BLaER1 (cell line): ENCODE data around the gene GCLC.

ENCODE experiments used
- H3K27ac ChIP-seq: shearing (Covaris generic); formaldehyde crosslinking; 2 replicates; pipeline ENCODE4 v1.8.1; 2022
- H3K27me3 ChIP-seq: shearing (Covaris generic); formaldehyde crosslinking; 2 replicates; pipeline ENCODE4 v1.8.1; 2022
- H3K36me3 ChIP-seq: shearing (Covaris generic); formaldehyde crosslinking; 2 replicates; pipeline ENCODE4 v1.8.1; 2022
- H3K4me1 ChIP-seq: shearing (Covaris generic); formaldehyde crosslinking; 2 replicates; pipeline ENCODE4 v1.8.1; 2022
- H3K4me2 ChIP-seq: shearing (Covaris generic); formaldehyde crosslinking; 2 replicates; pipeline ENCODE4 v1.8.1; 2022
- H3K4me3 ChIP-seq: shearing (Covaris generic); formaldehyde crosslinking; 2 replicates; pipeline ENCODE4 v1.8.1; 2022
- H3K9ac ChIP-seq: shearing (Covaris generic); formaldehyde crosslinking; 2 replicates; pipeline ENCODE4 v1.8.1; 2022
- H3K9me3 ChIP-seq: shearing (Covaris generic); formaldehyde crosslinking; 2 replicates; pipeline ENCODE4 v1.8.1; 2022
- H4K20me1 ChIP-seq: shearing (Covaris generic); formaldehyde crosslinking; 2 replicates; pipeline ENCODE4 v1.8.1; 2022
- Cebpa-rat ChIP-seq: shearing (Covaris generic); IDR thresholded peaks from 2 replicates; pipeline ENCODE4 v1.8.1; 2022

The GCLC gene

GRCh38 chr6:53543359-53544216 lies 1.3 kb downstream of the GCLC start:
- Histone ChIP-seq H3K4me1 (peaks cover 33% of the 10 kb centered on the region), H4K20me1 (peaks cover 45% of the 10 kb centered on the region)

DNA sequence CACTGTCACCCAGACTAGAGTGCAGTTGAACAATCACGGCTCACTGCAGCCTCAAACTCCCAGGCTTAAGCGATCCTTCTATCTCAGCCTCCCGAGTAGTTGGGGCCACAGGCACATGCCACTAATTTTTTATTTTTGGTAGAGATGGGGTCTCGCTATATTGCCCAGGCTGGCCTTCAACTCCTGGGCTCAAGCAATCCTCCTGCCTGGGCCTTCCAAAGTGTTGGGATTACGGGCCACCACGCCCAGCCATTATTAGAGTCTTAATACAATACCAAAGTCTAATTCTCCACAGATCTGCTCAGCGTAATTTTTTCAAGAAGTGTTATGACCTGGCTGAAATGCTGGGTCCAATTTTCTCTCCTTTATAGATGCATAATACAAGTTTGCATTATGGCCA lies 3.0 kb downstream of the GCLC start:
- Histone ChIP-seq H3K9me3 (no peaks in the 10 kb centered on the region), H3K4me1 (peaks cover 23% of the 10 kb centered on the region), H3K36me3 (peaks cover 26% of the 10 kb centered on the region), H3K9ac (no peak overlapping the region), H3K4me3 (no peak overlapping the region), H4K20me1 (peaks cover 58% of the 10 kb centered on the region), H3K27ac (no peak overlapping the region), H3K27me3 (no peaks in the 10 kb centered on the region), H3K4me2 (peak overlapping the region; percentile 94)
- no peak for TF ChIP-seq Cebpa-rat

More at GRCh38 chr6:53543359-53544216, 1.3 kb downstream of the GCLC start:
- Histone ChIP-seq H3K4me2 (peak overlapping the region; percentile 94), H3K4me3 (peak overlapping the region; percentile 84), H3K9me3 (no peaks in the 10 kb centered on the region), H3K27ac (peak overlapping the region; percentile 83), H3K36me3 (peaks cover 21% of the 10 kb centered on the region), H3K9ac (peak overlapping the region; percentile 91), H3K27me3 (no peaks in the 10 kb centered on the region)
- no peak for TF ChIP-seq Cebpa-rat

GRCh38 chr6:53540129-53540692 lies 4.7 kb downstream of the GCLC start:
- Histone ChIP-seq H3K27me3 (no peaks in the 10 kb centered on the region), H4K20me1 (peaks cover 62% of the 10 kb centered on the region), H3K4me1 (peaks cover 20% of the 10 kb centered on the region), H3K4me3 (no peak overlapping the region), H3K27ac (no peak overlapping the region), H3K4me2 (no peak overlapping the region), H3K36me3 (peaks cover 31% of the 10 kb centered on the region), H3K9me3 (peaks cover 4% of the 10 kb centered on the region; the same call in 1 of the 2 replicates), H3K9ac (no peak overlapping the region)
- no peak for TF ChIP-seq Cebpa-rat

GRCh38 chr6:53539561-53539960 lies 5.3 kb downstream of the GCLC start:
- TF ChIP-seq Cebpa-rat = no peak
- no peak overlapping the region for H3K9ac ChIP-seq

DNA sequence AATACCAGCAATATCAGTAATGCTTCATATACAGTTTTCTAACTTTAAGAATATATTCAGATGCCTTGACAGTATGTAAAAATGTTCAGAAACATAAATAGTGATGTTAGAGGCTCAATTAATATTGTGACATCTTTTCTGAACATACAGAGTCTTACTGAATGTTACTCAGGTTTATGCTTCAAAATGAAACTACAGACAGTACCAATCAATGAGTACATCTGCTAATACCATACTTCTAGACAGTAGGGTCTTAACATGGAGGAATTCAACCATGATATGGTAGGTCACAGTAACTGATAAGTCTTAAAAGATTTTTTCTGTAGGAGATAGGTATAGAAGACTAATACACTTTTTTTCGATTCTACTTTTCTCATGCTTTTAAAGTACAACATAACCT lies 8.3 kb downstream of the GCLC start:
- Histone ChIP-seq H4K20me1 (peaks cover 71% of the 10 kb centered on the region), H3K4me2 (no peak overlapping the region)

More at GRCh38 chr6:53539561-53539960, 5.3 kb downstream of the GCLC start:
- Histone ChIP-seq H3K27ac (no peak overlapping the region), H3K36me3 (peaks cover 34% of the 10 kb centered on the region), H3K4me3 (no peak overlapping the region), H3K9me3 (peaks cover 8% of the 10 kb centered on the region; the same call in 1 of the 2 replicates), H4K20me1 (peaks cover 69% of the 10 kb centered on the region), H3K27me3 (no peaks in the 10 kb centered on the region), H3K4me1 (peaks cover 18% of the 10 kb centered on the region), H3K4me2 (no peak overlapping the region)

GRCh38 chr6:53532942-53533341 lies 12.0 kb downstream of the GCLC start:
- Histone ChIP-seq H3K9ac (no peak overlapping the region), H3K27ac (no peak overlapping the region), H3K4me3 (no peak overlapping the region), H3K4me2 (no peak overlapping the region), H3K9me3 (peaks cover 8% of the 10 kb centered on the region; the same call in 1 of the 2 replicates), H3K36me3 (peaks cover 8% of the 10 kb centered on the region), H3K27me3 (no peaks in the 10 kb centered on the region), H4K20me1 (peaks cover 70% of the 10 kb centered on the region), H3K4me1 (no peaks in the 10 kb centered on the region)
- no peak for TF ChIP-seq Cebpa-rat

More for the DNA sequence above, 8.3 kb downstream of the GCLC start:
- H3K4me3 ChIP-seq = no peak overlapping the region
- no peaks in the 10 kb centered on the region for H3K4me1 ChIP-seq
- no peak overlapping the region for H3K9ac ChIP-seq
- H3K27me3 ChIP-seq = no peaks in the 10 kb centered on the region
- peaks cover 8% of the 10 kb centered on the region; the same call in 1 of the 2 replicates for H3K9me3 ChIP-seq
- TF ChIP-seq Cebpa-rat = no peak
- H3K27ac ChIP-seq = no peak overlapping the region
- peaks cover 34% of the 10 kb centered on the region for H3K36me3 ChIP-seq

- Histone ChIP-seq H3K4me1 (no peaks in the 10 kb centered on the region), H3K9ac (no peak overlapping the region), H3K27me3 (no peaks in the 10 kb centered on the region), H4K20me1 (peaks cover 73% of the 10 kb centered on the region), H3K4me3 (no peak overlapping the region), H3K36me3 (peaks cover 8% of the 10 kb centered on the region), H3K4me2 (no peak overlapping the region), H3K27ac (no peak overlapping the region), H3K9me3 (peaks cover 8% of the 10 kb centered on the region; the same call in 1 of the 2 replicates)
- no peak for TF ChIP-seq Cebpa-rat
Measured at GRCh38 chr6:53532061-53532797, 12.7 kb downstream of the GCLC start.

- no peaks in the 10 kb centered on the region for H3K27me3 ChIP-seq
- no peaks in the 10 kb centered on the region for H3K4me1 ChIP-seq
- no peak overlapping the region for H3K27ac ChIP-seq
- peaks cover 80% of the 10 kb centered on the region for H4K20me1 ChIP-seq
- H3K9ac ChIP-seq = no peak overlapping the region
- no peak overlapping the region for H3K4me2 ChIP-seq
- no peak overlapping the region for H3K4me3 ChIP-seq
- TF ChIP-seq Cebpa-rat = no peak
- peaks cover 8% of the 10 kb centered on the region; the same call in 1 of the 2 replicates for H3K9me3 ChIP-seq
- H3K36me3 ChIP-seq = peaks cover 8% of the 10 kb centered on the region
Measured at GRCh38 chr6:53530780-53531386, 14.0 kb downstream of the GCLC start.

DNA sequence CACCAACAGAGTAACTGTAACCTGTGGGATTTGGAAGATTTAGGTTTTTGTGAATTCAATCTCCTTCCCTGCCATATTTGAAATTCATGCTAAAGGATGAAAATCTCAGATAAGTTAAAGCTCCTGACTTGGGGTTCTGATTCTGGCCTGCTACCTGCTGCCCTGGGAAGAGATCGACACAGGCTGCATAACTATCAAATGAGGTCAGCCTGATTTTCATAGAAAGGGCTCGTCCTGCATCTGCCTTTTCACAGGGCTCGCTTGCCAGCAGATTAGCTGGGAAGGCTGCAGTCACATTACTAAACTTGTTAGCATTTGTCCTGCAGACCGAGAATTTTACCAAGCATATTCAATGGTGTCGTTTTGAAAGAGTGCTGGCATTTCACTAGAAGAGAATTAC lies 14.6 kb downstream of the GCLC start:
- no peak for TF ChIP-seq Cebpa-rat
- Histone ChIP-seq H3K4me2 (no peak overlapping the region), H4K20me1 (peaks cover 86% of the 10 kb centered on the region), H3K4me1 (no peaks in the 10 kb centered on the region), H3K9ac (no peak overlapping the region), H3K27ac (no peak overlapping the region), H3K4me3 (no peak overlapping the region), H3K27me3 (no peaks in the 10 kb centered on the region), H3K36me3 (peaks cover 4% of the 10 kb centered on the region), H3K9me3 (peaks cover 5% of the 10 kb centered on the region; the same call in 1 of the 2 replicates)
